K562 (cell line): Measurements from ENCODE around the gene HOXB6. TPM values are rescaled to one million over a fixed set of nuclear protein-coding genes. Genes with fewer than 3 reads are reported as not detected.
A peak's percentile ranks its signal among the peaks of the same experiment; 100 is the strongest.

Experiments
- ATAC-seq: fragments of 200-7000 bp; cut with Tn5 transposase; 3 replicates; pipeline ENCODE4 v1.9.1; 2020; ENCODE audit warnings: moderate library complexity
- BruUV-seq: library from RNA; stranded (reverse); fragments of 400-500 nt; replicated peaks from 2 replicates; lab custom pipeline; 2021; lab: Mats Ljungman, UMichigan
- CTCF ChIA-PET: fragments of 300-600 bp; formaldehyde crosslinking; extraction: SDS; loops from one replicate; lab custom pipeline; 2021; ENCODE audit warnings: low intra/inter-chr PET ratio; lab: Yijun Ruan, JAX
- POLR2A ChIA-PET: fragments of 300-600, 350-650 bp; sonication (Branson Sonifier 250); formaldehyde crosslinking; extraction: SDS; loops from one replicate; lab custom pipeline; 2021; ENCODE audit warnings: antibody characterized with exemption, inconsistent platforms; lab: Yijun Ruan, JAX
- DNase-seq, 4 experiments: peaks; one replicate each; pipeline versions ENCODE4 v3.0.0 to v3.0.0-alpha.2; 2011 to 2018; ENCODE audit warnings: low spot score in 3 of 4, mixed read lengths in 3 of 4; ENCODE audit errors: extremely low read depth in 1 of 4
- FAIRE-seq: peaks from 2 replicates; lab custom pipeline; 2011; peaks lifted over from hg19 to GRCh38; lab: Jason Lieb, UNC
- H2AFZ ChIP-seq: 2 replicates; pipeline ENCODE4 v1.6.0; 2011; ENCODE audit warnings: low read depth, low read length, control low read depth, inconsistent platforms
- H3K27ac ChIP-seq: fragments of 200-600 bp; 3 replicates; pipeline ENCODE4 v1.8.0; 2011; ENCODE audit warnings: low read depth, mild to moderate bottlenecking, control low read depth, inconsistent platforms, low read length, moderate library complexity, mixed read lengths; ENCODE audit errors: extremely low read depth
- H3K27me3 ChIP-seq, 2 experiments: fragments of 300-600 bp in 1 of 2; 2 replicates in 1 of 2; 3 replicates in 1 of 2; pipeline versions ENCODE4 v1.6.0 to v1.8.0; 2011; ENCODE audit warnings: inconsistent platforms in 2 of 2, low read length in 2 of 2, mild to moderate bottlenecking in 1 of 2, mixed read lengths in 1 of 2, moderate library complexity in 1 of 2; ENCODE audit not compliant: control insufficient read depth in 2 of 2, insufficient read depth in 2 of 2
- H3K36me3 ChIP-seq: fragments of 300-600 bp; 3 replicates; pipeline ENCODE4 v1.8.0; 2011; ENCODE audit warnings: mild to moderate bottlenecking, low read length, inconsistent platforms; ENCODE audit not compliant: control insufficient read depth, insufficient read depth
- H3K4me1 ChIP-seq, 2 experiments: fragments of 200-600 bp in 1 of 2; replicated peaks in 1 of 2; 2 replicates in 1 of 2; 3 replicates in 1 of 2; pipeline versions ENCODE4 v1.5.1 to v1.8.0; 2011; ENCODE audit warnings: inconsistent platforms in 2 of 2, low read length in 2 of 2, mild to moderate bottlenecking in 1 of 2, mixed read lengths in 1 of 2, moderate library complexity in 1 of 2; ENCODE audit not compliant: control insufficient read depth in 2 of 2, insufficient read depth in 2 of 2
- H3K4me2 ChIP-seq: 2 replicates; pipeline ENCODE4 v1.6.1; 2011; ENCODE audit warnings: low read length, control low read depth, inconsistent platforms, mixed read lengths; ENCODE audit not compliant: insufficient read depth
- H3K4me3 ChIP-seq: fragments of 200-600 bp; sonication (generic), shearing (Covaris generic); 2 replicates; pipeline ENCODE4 v1.5.1; 2016; ENCODE audit warnings: control low read depth, inconsistent platforms
- H3K79me2 ChIP-seq: fragments of 200-600 bp; 3 replicates; pipeline ENCODE4 v1.8.0; 2011; ENCODE audit warnings: low read length, inconsistent platforms; ENCODE audit not compliant: control insufficient read depth, insufficient read depth
- H3K9ac ChIP-seq, 2 experiments: 2 replicates each; pipeline versions ENCODE4 v1.6.0 to v1.6.1; 2011; ENCODE audit warnings: low read depth in 2 of 2, low read length in 2 of 2, control low read depth in 1 of 2, inconsistent platforms in 1 of 2, mild to moderate bottlenecking in 1 of 2, mixed read lengths in 1 of 2; ENCODE audit not compliant: insufficient read depth in 1 of 2
- H3K9me1 ChIP-seq: one replicate; pipeline ENCODE4 v1.6.0; 2011; ENCODE audit warnings: inconsistent platforms, mild to moderate bottlenecking, low read length, moderate library complexity; ENCODE audit not compliant: control insufficient read depth, insufficient read depth
- H3K9me3 ChIP-seq: replicated peaks from 2 replicates; pipeline ENCODE4 v1.5.1; 2011; ENCODE audit warnings: low read depth, low read length, inconsistent platforms; ENCODE audit not compliant: control insufficient read depth, insufficient read depth
- H4K20me1 ChIP-seq: replicated peaks from 2 replicates; pipeline ENCODE4 v1.6.1; 2011; ENCODE audit warnings: low read length, inconsistent platforms, mixed read lengths; ENCODE audit not compliant: control insufficient read depth, insufficient read depth
- CREB5 ChIP-seq: fragments of 250-450 bp; sonication (Bioruptor Pico); IDR thresholded peaks from 2 replicates; pipeline ENCODE4 v1.5.0; 2020; ENCODE audit warnings: mild to moderate bottlenecking
- CXXC5 ChIP-seq: fragments of 250-450 bp; sonication (Bioruptor Pico); IDR thresholded peaks from 2 replicates; pipeline ENCODE4 v1.8.0; 2022; ENCODE audit warnings: inconsistent platforms, mild to moderate bottlenecking, moderate library complexity
- ESRRB ChIP-seq: fragments of 250-450 bp; sonication (Bioruptor Pico); IDR thresholded peaks from 2 replicates; pipeline ENCODE4 v1.5.0; 2020; ENCODE audit warnings: mild to moderate bottlenecking, moderate library complexity, borderline replicate concordance
- HDGF ChIP-seq: fragments of 450-650 bp; IDR thresholded peaks from 2 replicates; pipeline ENCODE4 v1.6.1; 2016
- KAT7 ChIP-seq: sonication (generic); formaldehyde crosslinking; IDR thresholded peaks from 2 replicates; pipeline ENCODE4 v1.8.0; 2022; ENCODE audit warnings: missing genetic modification reagents, mild to moderate bottlenecking, borderline replicate concordance
- MEIS2 ChIP-seq: fragments of 450-650 bp; IDR thresholded peaks from 2 replicates; pipeline ENCODE4 v1.6.1; 2014; ENCODE audit warnings: mild to moderate bottlenecking; ENCODE audit not compliant: partially characterized antibody
- MLX ChIP-seq, 2 experiments: fragments of 450-650 bp in 1 of 2; sonication (generic) in 1 of 2; formaldehyde crosslinking; conservative IDR thresholded peaks; 2 replicates each; pipeline versions ENCODE4 v1.4.0 to v1.8.1; 2020 to 2022; ENCODE audit warnings: mild to moderate bottlenecking in 1 of 2, missing genetic modification reagents in 1 of 2
- PURB ChIP-seq: sonication (generic); formaldehyde crosslinking; IDR thresholded peaks from 2 replicates; pipeline ENCODE4 v1.9.0; 2021; ENCODE audit warnings: low read depth, mild to moderate bottlenecking, missing genetic modification reagents
- RAD21 ChIP-seq, 2 experiments: fragments of 250-450 bp in 1 of 2; fragments of 450-650 bp in 1 of 2; sonication (Bioruptor Pico) in 1 of 2; formaldehyde crosslinking in 1 of 2; IDR thresholded peaks in 1 of 2; conservative IDR thresholded peaks in 1 of 2; 2 replicates each; pipeline versions ENCODE4 v1.4.0 to v1.8.0; 2020 to 2022; ENCODE audit warnings: mild to moderate bottlenecking in 2 of 2, moderate library complexity in 1 of 2
- TRIM24 ChIP-seq, 2 experiments: fragments of 450-650 bp; IDR thresholded peaks; 2 replicates each; pipeline ENCODE4 v1.6.1; 2016
- ZHX1 ChIP-seq: fragments of 150-350 bp; conservative IDR thresholded peaks from 2 replicates; pipeline ENCODE4 v1.6.1; 2014; ENCODE audit warnings: low read length
- ZNF212 ChIP-seq: fragments of 450-650 bp; formaldehyde crosslinking; IDR thresholded peaks from 2 replicates; pipeline ENCODE4 v1.4.0; 2020; ENCODE audit warnings: mild to moderate bottlenecking
- WGBS: fragments of 100-300 bp; shearing (Covaris generic); methylation state at CpG from one replicate; pipeline ENCODE4 v1.1.6; 2016; ENCODE audit warnings: low coverage, mixed read lengths; ENCODE audit not compliant: insufficient coverage; ENCODE audit errors: missing lambda C conversion rate; 5-methylcytosine and 5-hydroxymethylcytosine counted together
- in situ Hi-C: fragments of 300-500 bp; cut with MboI; formaldehyde crosslinking; loops from 4 replicates; pipeline ENCODE4 v1.15.0; 2018; ENCODE audit warnings: inconsistent platforms, mixed read lengths
- intact Hi-C: fragments of 100-400 bp; cut with micrococcal nuclease; formaldehyde crosslinking; loops from 2 replicates; pipeline ENCODE4 v1.14.2; 2022
- polyA plus RNA-seq, 8 experiments: library from polyadenylated mRNA; depleted of rRNA in 4 of 8; stranded (reverse) in 5 of 8; unstranded in 3 of 8; fragments of >200 nt; fragmentation: Nextera tagmentation in 2 of 8; fragmentation: Illumina TruSeq in 1 of 8; extraction: Ambion mirVana in 2 of 8; extraction: Trizol in 1 of 8; gene quantifications; 2 replicates each; pipeline versions ENCODE4 v1.2.1 to v1.2.3, GENCODE V29; 2011 to 2014; ENCODE audit warnings: inconsistent platforms in 1 of 8, missing spikeins in 1 of 8
- total RNA-seq, 7 experiments: library from RNA; depleted of rRNA in 6 of 7; stranded (reverse); fragments of >200 nt in 6 of 7; fragmentation: Illumina TruSeq in 2 of 7; extraction: Trizol in 2 of 7; gene quantifications; 2 replicates each; pipeline versions ENCODE4 v1.2.1 to v1.2.3, GENCODE V29; 2011 to 2021; ENCODE audit warnings: low replicate concordance in 1 of 7
- TF ChIP-seq, protein P1 (sequence below): sonication (generic); formaldehyde crosslinking; IDR thresholded peaks from 2 replicates; pipeline ENCODE4 v1.8.0; 2022; ENCODE audit warnings: missing genetic modification reagents, mild to moderate bottlenecking, moderate library complexity, borderline replicate concordance
- TF ChIP-seq, protein P2 (sequence below), 2 experiments: IDR thresholded peaks; 2 replicates each; pipeline ENCODE4 v1.6.1; 2011; ENCODE audit warnings: borderline replicate concordance in 1 of 2, control low read depth in 1 of 2, low read depth in 1 of 2, low read length in 1 of 2, mild to moderate bottlenecking in 1 of 2, mixed read lengths in 1 of 2, moderate library complexity in 1 of 2; ENCODE audit not compliant: insufficient read depth in 1 of 2, insufficient read length in 1 of 2, poor library complexity in 1 of 2, severe bottlenecking in 1 of 2; ENCODE audit errors: extremely low read depth in 1 of 2

HOXB6 gene
- total and polyA plus RNA-seq, 9 of the 15 experiments (the other 6 are each of a cell fraction or from before 2014, with no cell fraction given), result 1.2 to 14.8 (median 4.9) TPM

GRCh38 chr17:48584223-48584741 is 20.5 kb downstream of the HOXB6 start:
- Histone ChIP-seq H3K4me3 (peak overlapping the region; percentile 50; the same call in 1 of the 2 replicates), H3K4me2 (peak overlapping the region; percentile 90), H3K79me2 (peaks cover 54% of the 10 kb centered on the region), H3K9me3 (no peaks in the 10 kb centered on the region), H3K27ac (peak overlapping the region; percentile 44), H3K36me3 (no peaks in the 10 kb centered on the region), H3K9me1 (no peaks in the 10 kb centered on the region), H3K4me1 (peaks cover 36 to 43% of the 10 kb centered on the region in 2 experiments), H2AFZ (peak overlapping the region; percentile 35), H4K20me1 (no peaks in the 10 kb centered on the region), H3K27me3 (no peaks in the 10 kb centered on the region), H3K9ac (peak overlapping the region; percentile 35 to 87; a peak in 3 of 4 replicates)
- DNase-seq, result peak in 1 of 4 experiments; percentile 31
- TSS peak; percentile 31 for BruUV-seq
- no peak for ATAC-seq
- POLR2A ChIA-PET, result interaction anchor here (2.4 kb wide), 1 partner anchor 9 kb away, joined by 12 read pairs; the partner anchor contains the start of gene HOXB5
- FAIRE-seq, result no peak
- intact Hi-C loops, result no loop called here
- WGBS, result 13% methylated on average over 2 of the region's 2 CpGs
- CTCF ChIA-PET, result interaction anchor here (0.6 kb wide), 1 partner anchor 224 kb away, joined by 3 read pairs; no protein-coding TSS in a partner anchor
- in situ Hi-C loops, result no loop called here
- TF ChIP-seq KAT7 (0 out of 2 replicates have a peak, but pooled peaks have one; percentile 40), ZNF212 (CRISPR knock-in tag) (0 out of 2 replicates have a peak, but pooled peaks have one; percentile 32), CXXC5 (0 out of 2 replicates have a peak, but pooled peaks have one; percentile 2), ESRRB (CRISPR knock-in tag) (no peak), HDGF (no peak), CREB5 (CRISPR knock-in tag) (no peak), ZHX1 (no peak), TRIM24 (IDR thresholded peaks at IDR 0.05) (no peak), RAD21 (CRISPR knock-in tag; conservative IDR thresholded peaks at IDR 0.05 in 1 of 2, IDR thresholded peaks at IDR 0.05 in 1 of 2) (no peak), MLX (CRISPR knock-in tag; conservative IDR thresholded peaks at IDR 0.05) (no peak), PURB (CRISPR knock-in tag) (no peak), MEIS2 (no peak)
- TF ChIP-seq, protein P1, sequence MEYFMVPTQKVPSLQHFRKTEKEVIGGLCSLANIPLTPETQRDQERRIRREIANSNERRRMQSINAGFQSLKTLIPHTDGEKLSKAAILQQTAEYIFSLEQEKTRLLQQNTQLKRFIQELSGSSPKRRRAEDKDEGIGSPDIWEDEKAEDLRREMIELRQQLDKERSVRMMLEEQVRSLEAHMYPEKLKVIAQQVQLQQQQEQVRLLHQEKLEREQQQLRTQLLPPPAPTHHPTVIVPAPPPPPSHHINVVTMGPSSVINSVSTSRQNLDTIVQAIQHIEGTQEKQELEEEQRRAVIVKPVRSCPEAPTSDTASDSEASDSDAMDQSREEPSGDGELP (CRISPR knock-in tag), result no peak
- TF ChIP-seq, protein P2, sequence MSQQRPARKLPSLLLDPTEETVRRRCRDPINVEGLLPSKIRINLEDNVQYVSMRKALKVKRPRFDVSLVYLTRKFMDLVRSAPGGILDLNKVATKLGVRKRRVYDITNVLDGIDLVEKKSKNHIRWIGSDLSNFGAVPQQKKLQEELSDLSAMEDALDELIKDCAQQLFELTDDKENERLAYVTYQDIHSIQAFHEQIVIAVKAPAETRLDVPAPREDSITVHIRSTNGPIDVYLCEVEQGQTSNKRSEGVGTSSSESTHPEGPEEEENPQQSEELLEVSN (IDR thresholded peaks at IDR 0.05; ENCODE audit: borderline replicate concordance in 1 of 2, extremely low read depth in 1 of 2, insufficient read depth in 1 of 2, insufficient read length in 1 of 2, low read depth in 1 of 2, low read length in 1 of 2, poor library complexity in 1 of 2, severe bottlenecking in 1 of 2), result no peak
